Cardiac muscle cell (in vitro differentiated cells and primary cell): ENCODE measurements around the gene SLIT3. TPM values are rescaled to one million over a fixed set of nuclear protein-coding genes. Genes with fewer than 3 reads are reported as not detected.

Experiments used
- DNase-seq, 2 donors: peaks; one replicate each; pipeline versions ENCODE4 v3.0.0 to v3.0.0-alpha.2; 2010 to 2017; ENCODE audit warnings: low read depth in 1 of 2, low spot score in 1 of 2
- H3K27ac ChIP-seq: fragments of 200-600 bp; sonication (generic); 2 replicates; pipeline ENCODE4 v1.5.1; 2016
- H3K27me3 ChIP-seq: fragments of 200-600 bp; sonication (generic); 2 replicates; pipeline ENCODE4 v1.6.0; 2016; ENCODE audit warnings: control low read depth
- H3K36me3 ChIP-seq: fragments of 200-600 bp; sonication (generic); 2 replicates; pipeline ENCODE4 v1.5.1; 2016; ENCODE audit warnings: control low read depth
- H3K4me1 ChIP-seq: fragments of 200-600 bp; sonication (generic); 2 replicates; pipeline ENCODE4 v1.8.1; 2017; ENCODE audit warnings: low read depth, mild to moderate bottlenecking, mixed run types
- H3K4me3 ChIP-seq: fragments of 200-600 bp; sonication (generic); 2 replicates; pipeline ENCODE4 v1.5.1; 2016; ENCODE audit warnings: mild to moderate bottlenecking
- H3K9me3 ChIP-seq: fragments of 200-600 bp; sonication (generic); 2 replicates; pipeline ENCODE4 v1.5.1; 2017; ENCODE audit warnings: low read depth, mild to moderate bottlenecking, control low read depth
- CTCF ChIP-seq: IDR thresholded peaks from 2 replicates; pipeline ENCODE4 v1.5.1; 2012; ENCODE audit warnings: low read depth, mild to moderate bottlenecking, low read length
- polyA plus RNA-seq: library from polyadenylated mRNA; unstranded; fragments of >200 nt; fragmentation: Nextera tagmentation; extraction: Ambion mirVana; gene quantifications from 2 replicates; pipeline ENCODE4 v1.2.1, GENCODE V29; 2016
- total RNA-seq: library from RNA; depleted of rRNA; stranded (reverse); fragments of >200 nt; gene quantifications from 2 replicates; pipeline ENCODE4 v1.2.3, GENCODE V29; 2016

Gene SLIT3
- total and polyA plus RNA-seq, 2 experiments from 2014 or later, result 50.7 to 111 TPM

- Histone ChIP-seq H3K27ac (no peak overlapping the region), H3K9me3 (no peaks in the 10 kb centered on the region), H3K36me3 (peaks cover 6% of the 10 kb centered on the region), H3K27me3 (no peaks in the 10 kb centered on the region), H3K4me1 (no peaks in the 10 kb centered on the region), H3K4me3 (no peak overlapping the region)
- no peak for TF ChIP-seq CTCF
- no peak for DNase-seq
These were observed 606.6 kb downstream of the SLIT3 start for GRCh38 chr5:168694289-168694688.

- no peak for TF ChIP-seq CTCF
- H3K27ac ChIP-seq, result no peak overlapping the region
- DNase-seq, result no peak
- no peaks in the 10 kb centered on the region for H3K27me3 ChIP-seq
- H3K36me3 ChIP-seq, result peaks cover 4% of the 10 kb centered on the region
- no peak overlapping the region for H3K4me3 ChIP-seq
- H3K9me3 ChIP-seq, result no peaks in the 10 kb centered on the region
- H3K4me1 ChIP-seq, result no peaks in the 10 kb centered on the region
These were observed 607.1 kb downstream of the SLIT3 start for GRCh38 chr5:168693883-168694282.

GRCh38 chr5:168693297-168693696, 607.6 kb downstream of the SLIT3 start:
- H3K36me3 ChIP-seq, result peaks cover 4% of the 10 kb centered on the region
- no peak for DNase-seq

DNA sequence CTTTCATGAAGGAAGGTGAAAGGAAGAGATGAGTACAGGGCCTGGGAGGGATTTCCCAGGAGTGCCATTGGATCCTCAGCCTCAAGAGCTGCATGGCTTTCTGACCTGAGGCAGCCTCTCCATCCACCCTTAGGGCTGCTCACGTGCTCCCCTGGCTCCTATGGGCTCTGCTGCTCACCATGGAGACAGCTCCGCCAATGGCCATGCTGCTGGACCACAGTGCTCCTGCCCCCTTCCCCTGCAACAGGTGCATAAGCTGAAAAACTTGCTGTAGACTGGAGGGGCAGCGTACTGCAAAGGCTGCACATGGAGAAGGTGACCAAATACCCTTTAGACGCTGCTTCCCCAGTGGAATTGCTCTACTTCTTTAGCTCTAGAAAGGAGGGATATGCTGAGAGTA, 609.0 kb downstream of the SLIT3 start:
- TF ChIP-seq CTCF, result no peak
- Histone ChIP-seq H3K36me3 (peaks cover 4% of the 10 kb centered on the region), H3K27me3 (no peaks in the 10 kb centered on the region), H3K4me3 (no peak overlapping the region), H3K27ac (no peak overlapping the region), H3K4me1 (no peaks in the 10 kb centered on the region), H3K9me3 (no peaks in the 10 kb centered on the region)
- no peak for DNase-seq

More at GRCh38 chr5:168693297-168693696, 607.6 kb downstream of the SLIT3 start:
- H3K4me1 ChIP-seq, result no peaks in the 10 kb centered on the region
- H3K4me3 ChIP-seq, result no peak overlapping the region
- no peaks in the 10 kb centered on the region for H3K27me3 ChIP-seq
- no peak for TF ChIP-seq CTCF
- no peak overlapping the region for H3K27ac ChIP-seq
- no peaks in the 10 kb centered on the region for H3K9me3 ChIP-seq

DNA sequence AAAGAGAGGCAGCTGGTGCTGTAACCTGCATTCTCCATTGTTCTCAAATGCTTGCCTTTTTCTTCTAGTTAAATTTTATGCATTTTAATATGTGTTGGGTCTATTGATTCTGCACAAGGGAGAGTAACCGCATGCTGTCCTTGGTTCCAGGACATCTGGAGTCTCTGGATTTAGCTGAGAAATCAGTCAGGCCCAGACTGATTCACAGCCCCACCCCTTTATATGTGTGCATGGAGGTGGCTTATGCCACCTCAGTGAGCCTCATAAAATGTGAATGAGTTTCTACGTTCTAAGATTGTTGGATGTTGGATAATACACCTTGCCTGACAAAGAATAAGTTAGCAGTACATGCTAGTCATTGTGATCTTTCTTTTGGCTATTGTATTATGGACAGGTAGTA, 611.7 kb downstream of the SLIT3 start:
- Histone ChIP-seq H3K4me3 (no peak overlapping the region), H3K27ac (no peak overlapping the region), H3K36me3 (no peaks in the 10 kb centered on the region), H3K9me3 (no peaks in the 10 kb centered on the region), H3K4me1 (no peaks in the 10 kb centered on the region), H3K27me3 (no peaks in the 10 kb centered on the region)
- no peak for TF ChIP-seq CTCF
- DNase-seq, result no peak

- Histone ChIP-seq H3K4me1 (peaks cover 13% of the 10 kb centered on the region), H3K27me3 (no peaks in the 10 kb centered on the region), H3K4me3 (no peak overlapping the region), H3K36me3 (no peaks in the 10 kb centered on the region), H3K9me3 (no peaks in the 10 kb centered on the region), H3K27ac (no peak overlapping the region)
- no peak for TF ChIP-seq CTCF
- no peak for DNase-seq
These were observed 614.1 kb downstream of the SLIT3 start for GRCh38 chr5:168686837-168687236.
